RWPE2 (cell line): ENCODE results near the gene RNF217.
"Not testable (repeated sequence)": the region's sequence is repeated elsewhere in the genome, so short reads cannot be mapped to it uniquely, and the experiment has no call there.

Source experiments
- ATAC-seq: fragments of 200-7000 bp; cut with Tn5 transposase; 3 replicates; pipeline ENCODE4 v1.9.1; 2021; ENCODE audit warnings: low read depth
- DNase-seq: peaks from one replicate; pipeline ENCODE4 v3.0.0-alpha.2; 2020; ENCODE audit warnings: low spot score
- H3K27ac ChIP-seq: fragments of 450-650 bp; 2 replicates; pipeline ENCODE4 v1.5.1; 2017; ENCODE audit warnings: mild to moderate bottlenecking; ENCODE audit not compliant: poor library complexity, severe bottlenecking
- H3K27me3 ChIP-seq: fragments of 250-450 bp; sonication (Bioruptor Pico); 2 replicates; pipeline ENCODE4 v1.5.1; 2021; ENCODE audit warnings: mild to moderate bottlenecking, moderate library complexity; ENCODE audit not compliant: insufficient read depth, poor library complexity, severe bottlenecking
- H3K36me3 ChIP-seq: fragments of 250-450 bp; sonication (Bioruptor Pico); 2 replicates; pipeline ENCODE4 v1.5.1; 2020; ENCODE audit warnings: low read depth, mild to moderate bottlenecking, moderate library complexity
- H3K4me1 ChIP-seq: fragments of 250-450 bp; sonication (Bioruptor Pico); 2 replicates; pipeline ENCODE4 v1.5.1; 2021; ENCODE audit warnings: mild to moderate bottlenecking, moderate library complexity; ENCODE audit not compliant: insufficient read depth, poor library complexity, severe bottlenecking
- H3K4me3 ChIP-seq: fragments of 250-450 bp; sonication (Bioruptor Pico); 2 replicates; pipeline ENCODE4 v1.5.1; 2021; ENCODE audit warnings: mild to moderate bottlenecking, moderate library complexity; ENCODE audit not compliant: severe bottlenecking
- H3K9me3 ChIP-seq: fragments of 250-450 bp; sonication (Bioruptor Pico); 2 replicates; pipeline ENCODE4 v1.5.1; 2021; ENCODE audit warnings: mild to moderate bottlenecking, moderate library complexity; ENCODE audit not compliant: severe bottlenecking
- CTCF ChIP-seq: fragments of 450-650 bp; IDR thresholded peaks from one replicate; pipeline ENCODE4 v1.5.1; 2017; ENCODE audit warnings: mild to moderate bottlenecking, moderate library complexity; ENCODE audit not compliant: poor library complexity, severe bottlenecking

The RNF217 gene

GRCh38 chr6:124961777-124962638 lies at the start of gene RNF217:
TSS of gene RNF217 (plus strand) at chr6:124962437. CDS start at chr6:124962545, 108 bp downstream.
- Histone ChIP-seq H3K9me3 (no peaks in the 10 kb centered on the region), H3K27me3 (no peaks in the 10 kb centered on the region), H3K27ac (peak within 1 kb of the TSS; percentile 94), H3K36me3 (peaks cover 25% of the 10 kb centered on the region), H3K4me1 (peaks cover 35% of the 10 kb centered on the region), H3K4me3 (peak within 1 kb of the TSS; percentile 91)
- DNase-seq (peak; percentile 67), ATAC-seq (peak; percentile 38)
- no peak for TF ChIP-seq CTCF

GRCh38 chr6:124913056-124913455 lies 49.2 kb upstream of the RNF217 start:
- H3K4me1 ChIP-seq, result no peaks in the 10 kb centered on the region
- H3K9me3 ChIP-seq, result peaks cover 2% of the 10 kb centered on the region
- no peaks in the 10 kb centered on the region for H3K27me3 ChIP-seq
- TF ChIP-seq CTCF, result no peak
- H3K27ac ChIP-seq, result no peak overlapping the region
- H3K36me3 ChIP-seq, result no peaks in the 10 kb centered on the region; the same call in 1 of the 2 replicates
- H3K4me3 ChIP-seq, result no peak overlapping the region
- no peak for ATAC-seq
- no peak for DNase-seq

GRCh38 chr6:124917769-124918168 lies 44.5 kb upstream of the RNF217 start:
- no peak for ATAC-seq

GRCh38 chr6:124919703-124920102 lies 42.5 kb upstream of the RNF217 start:
- not testable (repeated sequence) for H3K36me3 ChIP-seq, H3K27me3 ChIP-seq, H3K4me1 ChIP-seq, H3K9me3 ChIP-seq, H3K4me3 ChIP-seq, ATAC-seq, H3K27ac ChIP-seq, DNase-seq

More at GRCh38 chr6:124917769-124918168, 44.5 kb upstream of the RNF217 start:
- Histone ChIP-seq H3K4me1 (no peaks in the 10 kb centered on the region), H3K36me3 (no peaks in the 10 kb centered on the region), H3K9me3 (peaks cover 2% of the 10 kb centered on the region), H3K27me3 (no peaks in the 10 kb centered on the region), H3K4me3 (no peak overlapping the region), H3K27ac (no peak overlapping the region)
- DNase-seq, result no peak
- TF ChIP-seq CTCF, result no peak

GRCh38 chr6:124924333-124924759 lies 37.9 kb upstream of the RNF217 start:
- ATAC-seq (no peak), DNase-seq (no peak)
- Histone ChIP-seq H3K9me3 (no peaks in the 10 kb centered on the region), H3K4me1 (peaks cover 8% of the 10 kb centered on the region), H3K27ac (no peak overlapping the region), H3K4me3 (no peak overlapping the region), H3K27me3 (no peaks in the 10 kb centered on the region), H3K36me3 (no peaks in the 10 kb centered on the region)
- TF ChIP-seq CTCF, result no peak
